Panc1 (cell line): ENCODE data around the gene GSG1L.

Source experiments
- POLR2AphosphoS5 ChIP-seq: IDR thresholded peaks from 2 replicates; pipeline ENCODE4 v1.6.1; 2012; ENCODE audit warnings: mild to moderate bottlenecking, low read depth, low read length, moderate library complexity
- SIN3A ChIP-seq: IDR thresholded peaks from 2 replicates; pipeline ENCODE4 v1.6.1; 2012; ENCODE audit warnings: low read depth, mild to moderate bottlenecking, low read length, moderate library complexity, borderline replicate concordance; ENCODE audit not compliant: insufficient read depth
- TF ChIP-seq, protein P1 (sequence below), 2 experiments: IDR thresholded peaks; 2 replicates each; pipeline ENCODE4 v1.6.1; 2011 to 2012; ENCODE audit warnings: low read depth in 2 of 2, control low read depth in 1 of 2, low read length in 1 of 2, mild to moderate bottlenecking in 1 of 2, moderate library complexity in 1 of 2; ENCODE audit not compliant: insufficient read depth in 1 of 2
- TF ChIP-seq, protein P2 (sequence below): fragments of 450-650 bp; IDR thresholded peaks from 2 replicates; pipeline ENCODE4 v1.5.1; 2017; ENCODE audit warnings: mild to moderate bottlenecking

DNA sequence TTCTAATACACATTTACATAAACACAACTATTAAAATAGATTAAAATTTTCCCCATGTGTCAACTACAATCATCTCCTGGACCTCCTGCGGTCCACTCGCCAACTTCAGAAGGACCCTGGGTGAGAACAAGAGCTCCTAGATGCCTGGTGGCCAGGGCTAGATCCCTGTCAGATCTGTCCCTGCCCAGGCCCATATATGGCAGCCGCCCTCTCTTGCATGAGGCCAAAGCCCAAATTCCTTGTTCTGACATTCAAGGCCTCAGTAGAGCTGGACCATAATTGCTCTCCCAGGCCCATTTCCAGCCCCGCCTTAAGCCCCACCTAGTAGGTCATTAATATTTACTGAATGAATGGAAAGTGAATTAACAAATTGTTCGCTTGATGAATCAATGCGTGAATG lies 275.8 kb downstream of the GSG1L start:
- TF ChIP-seq, protein P1, sequence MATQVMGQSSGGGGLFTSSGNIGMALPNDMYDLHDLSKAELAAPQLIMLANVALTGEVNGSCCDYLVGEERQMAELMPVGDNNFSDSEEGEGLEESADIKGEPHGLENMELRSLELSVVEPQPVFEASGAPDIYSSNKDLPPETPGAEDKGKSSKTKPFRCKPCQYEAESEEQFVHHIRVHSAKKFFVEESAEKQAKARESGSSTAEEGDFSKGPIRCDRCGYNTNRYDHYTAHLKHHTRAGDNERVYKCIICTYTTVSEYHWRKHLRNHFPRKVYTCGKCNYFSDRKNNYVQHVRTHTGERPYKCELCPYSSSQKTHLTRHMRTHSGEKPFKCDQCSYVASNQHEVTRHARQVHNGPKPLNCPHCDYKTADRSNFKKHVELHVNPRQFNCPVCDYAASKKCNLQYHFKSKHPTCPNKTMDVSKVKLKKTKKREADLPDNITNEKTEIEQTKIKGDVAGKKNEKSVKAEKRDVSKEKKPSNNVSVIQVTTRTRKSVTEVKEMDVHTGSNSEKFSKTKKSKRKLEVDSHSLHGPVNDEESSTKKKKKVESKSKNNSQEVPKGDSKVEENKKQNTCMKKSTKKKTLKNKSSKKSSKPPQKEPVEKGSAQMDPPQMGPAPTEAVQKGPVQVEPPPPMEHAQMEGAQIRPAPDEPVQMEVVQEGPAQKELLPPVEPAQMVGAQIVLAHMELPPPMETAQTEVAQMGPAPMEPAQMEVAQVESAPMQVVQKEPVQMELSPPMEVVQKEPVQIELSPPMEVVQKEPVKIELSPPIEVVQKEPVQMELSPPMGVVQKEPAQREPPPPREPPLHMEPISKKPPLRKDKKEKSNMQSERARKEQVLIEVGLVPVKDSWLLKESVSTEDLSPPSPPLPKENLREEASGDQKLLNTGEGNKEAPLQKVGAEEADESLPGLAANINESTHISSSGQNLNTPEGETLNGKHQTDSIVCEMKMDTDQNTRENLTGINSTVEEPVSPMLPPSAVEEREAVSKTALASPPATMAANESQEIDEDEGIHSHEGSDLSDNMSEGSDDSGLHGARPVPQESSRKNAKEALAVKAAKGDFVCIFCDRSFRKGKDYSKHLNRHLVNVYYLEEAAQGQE (IDR thresholded peaks at IDR 0.05; ENCODE audit: insufficient read depth in 1 of 2, low read depth in 2 of 2, low read length in 1 of 2): no peak
- TF ChIP-seq, protein P2, sequence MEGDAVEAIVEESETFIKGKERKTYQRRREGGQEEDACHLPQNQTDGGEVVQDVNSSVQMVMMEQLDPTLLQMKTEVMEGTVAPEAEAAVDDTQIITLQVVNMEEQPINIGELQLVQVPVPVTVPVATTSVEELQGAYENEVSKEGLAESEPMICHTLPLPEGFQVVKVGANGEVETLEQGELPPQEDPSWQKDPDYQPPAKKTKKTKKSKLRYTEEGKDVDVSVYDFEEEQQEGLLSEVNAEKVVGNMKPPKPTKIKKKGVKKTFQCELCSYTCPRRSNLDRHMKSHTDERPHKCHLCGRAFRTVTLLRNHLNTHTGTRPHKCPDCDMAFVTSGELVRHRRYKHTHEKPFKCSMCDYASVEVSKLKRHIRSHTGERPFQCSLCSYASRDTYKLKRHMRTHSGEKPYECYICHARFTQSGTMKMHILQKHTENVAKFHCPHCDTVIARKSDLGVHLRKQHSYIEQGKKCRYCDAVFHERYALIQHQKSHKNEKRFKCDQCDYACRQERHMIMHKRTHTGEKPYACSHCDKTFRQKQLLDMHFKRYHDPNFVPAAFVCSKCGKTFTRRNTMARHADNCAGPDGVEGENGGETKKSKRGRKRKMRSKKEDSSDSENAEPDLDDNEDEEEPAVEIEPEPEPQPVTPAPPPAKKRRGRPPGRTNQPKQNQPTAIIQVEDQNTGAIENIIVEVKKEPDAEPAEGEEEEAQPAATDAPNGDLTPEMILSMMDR: no peak
- TF ChIP-seq POLR2AphosphoS5: no peak
- TF ChIP-seq SIN3A: no peak
